Right hindlimb (tissue), 1 donor: ENCODE measurements around the gene SNX27.
"Not testable (repeated sequence)": the region's sequence is repeated elsewhere in the genome, so short reads cannot be mapped to it uniquely, and the experiment has no call there.

Source experiments
- DNase-seq: peaks from one replicate; pipeline ENCODE4 v3.0.0-alpha.2; 2018

The SNX27 gene

DNA sequence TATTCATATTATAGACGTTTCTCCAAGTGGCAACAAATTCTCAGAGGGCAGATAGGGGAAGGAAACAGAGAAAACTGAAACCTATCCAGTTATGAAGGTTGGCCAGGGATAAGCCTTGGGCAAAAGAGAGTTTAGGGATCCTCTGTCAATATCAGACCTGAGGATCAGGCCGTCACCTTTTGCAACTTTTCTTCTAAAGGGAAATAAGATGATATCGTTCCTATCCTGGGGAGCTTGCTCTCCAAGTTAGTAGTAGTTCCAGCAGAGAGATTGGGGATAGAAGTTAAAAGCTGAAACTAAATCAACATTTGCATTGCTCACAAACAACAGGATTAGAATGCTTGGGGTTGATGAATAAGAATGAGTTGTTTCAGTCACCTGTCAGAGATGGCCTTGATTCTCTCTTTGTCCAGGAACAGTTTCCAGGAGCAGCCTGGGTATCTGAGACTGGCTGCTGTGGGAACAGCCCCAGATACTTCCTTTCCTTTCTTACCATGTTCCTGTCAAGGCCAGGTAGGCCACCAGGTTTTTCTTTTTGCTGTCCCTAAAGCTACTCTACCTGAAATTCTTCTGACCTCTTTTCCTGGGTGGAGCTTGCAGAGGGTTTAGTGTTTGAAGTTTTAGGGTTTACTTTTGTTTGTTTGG lies 112.0 kb downstream of the SNX27 start:
- no peak for DNase-seq

GRCh38 chr1:151728151-151729054 lies 116.6 kb downstream of the SNX27 start:
- peak; percentile 42 for DNase-seq

DNA sequence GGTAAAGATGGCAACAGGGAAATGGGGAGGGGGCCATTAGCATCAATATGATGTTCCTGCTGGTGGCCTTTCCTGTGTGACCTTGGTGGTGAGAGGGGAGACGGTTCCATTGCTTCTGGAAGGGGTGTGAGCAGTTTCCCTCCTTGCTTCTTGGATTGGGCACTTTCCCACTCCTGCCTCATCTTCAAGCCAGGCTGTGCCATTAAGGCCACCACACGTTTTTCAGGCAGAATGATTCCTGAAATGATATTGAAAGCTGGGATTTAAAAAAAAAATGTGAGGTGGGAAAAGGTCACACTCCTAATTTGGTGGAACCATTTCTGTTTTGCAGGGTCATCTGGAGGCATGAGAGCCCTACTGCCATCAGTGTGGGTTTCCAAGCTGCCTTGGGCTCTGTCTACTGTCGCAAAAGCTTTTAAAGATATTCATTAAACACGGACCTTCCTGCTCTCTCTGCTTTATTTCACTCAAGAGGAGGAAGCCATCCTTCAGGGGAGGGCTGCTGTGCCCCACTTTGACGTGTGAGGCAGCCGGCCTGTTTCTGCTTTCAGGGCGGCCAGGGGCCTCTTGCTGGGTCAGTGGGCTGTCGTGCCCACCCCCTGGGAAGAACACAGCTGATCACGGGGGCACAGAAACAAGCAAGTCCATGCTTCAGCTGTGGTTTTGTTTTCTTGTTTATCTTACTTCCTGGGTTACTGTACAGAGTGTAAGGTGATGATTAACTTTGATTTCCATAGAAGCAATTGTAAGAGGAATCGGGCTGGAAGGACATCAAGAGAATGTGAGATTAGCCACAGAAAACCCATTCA lies 117.5 kb downstream of the SNX27 start:
- DNase-seq, result no peak

DNA sequence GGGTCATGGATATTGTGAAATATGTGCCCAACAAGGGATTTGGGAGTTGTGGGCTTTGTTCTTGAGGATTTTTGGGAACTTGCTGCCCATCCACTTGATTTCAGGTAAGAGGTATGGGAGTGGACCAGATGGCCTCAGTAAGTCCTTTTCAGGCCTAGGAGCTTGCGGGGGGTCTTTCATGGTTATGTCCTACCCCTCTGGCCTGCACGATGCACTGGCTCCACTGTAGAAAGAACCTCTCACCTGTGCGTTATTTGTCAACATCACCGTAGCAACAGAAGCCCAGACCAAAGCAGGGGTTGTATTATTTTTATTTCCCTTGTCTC lies 118.1 kb downstream of the SNX27 start:
- no peak for DNase-seq

DNA sequence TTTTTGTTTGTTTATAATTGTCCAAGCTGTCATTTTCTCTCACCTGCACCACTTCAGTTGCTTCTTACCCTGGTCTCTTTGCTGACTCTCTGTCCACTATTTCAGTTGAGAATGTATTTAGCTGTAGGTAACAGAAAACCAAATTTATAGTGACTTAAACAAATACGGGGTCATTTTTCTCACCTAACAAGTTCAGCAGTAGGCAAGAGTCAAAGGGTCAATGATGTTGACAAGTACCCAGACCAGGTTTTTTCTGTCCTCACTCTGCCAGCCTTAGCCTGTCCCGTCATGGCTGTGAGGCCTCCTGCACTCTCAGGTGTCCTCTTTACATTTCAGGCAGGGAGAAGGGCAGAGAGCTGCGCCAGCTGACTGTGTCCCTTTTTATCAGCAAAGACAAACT lies 121.3 kb downstream of the SNX27 start:
- no peak for DNase-seq

DNA sequence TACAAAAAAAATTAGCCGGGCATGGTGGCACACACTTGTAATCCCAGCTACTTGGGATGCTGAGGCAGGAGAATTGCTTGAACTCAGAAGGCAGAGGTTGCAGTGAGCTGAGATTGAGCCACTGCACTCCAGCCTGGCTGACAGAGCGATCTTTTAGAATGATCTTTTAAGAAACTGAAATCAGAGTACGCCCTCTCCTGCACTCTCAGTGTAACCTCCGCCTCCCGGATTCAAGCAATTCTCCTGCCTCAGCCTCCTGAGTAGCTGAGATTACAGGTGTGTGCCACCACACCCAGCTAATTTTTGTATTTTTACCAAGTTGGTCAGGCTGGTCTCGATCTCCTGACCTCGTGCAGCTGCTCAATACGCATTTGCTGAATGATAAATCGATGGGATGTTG lies 122.1 kb downstream of the SNX27 start:
- DNase-seq, result not testable (repeated sequence)

- no peak for DNase-seq
These were observed 125.2 kb downstream of the SNX27 start for GRCh38 chr1:151737026-151737425.

DNA sequence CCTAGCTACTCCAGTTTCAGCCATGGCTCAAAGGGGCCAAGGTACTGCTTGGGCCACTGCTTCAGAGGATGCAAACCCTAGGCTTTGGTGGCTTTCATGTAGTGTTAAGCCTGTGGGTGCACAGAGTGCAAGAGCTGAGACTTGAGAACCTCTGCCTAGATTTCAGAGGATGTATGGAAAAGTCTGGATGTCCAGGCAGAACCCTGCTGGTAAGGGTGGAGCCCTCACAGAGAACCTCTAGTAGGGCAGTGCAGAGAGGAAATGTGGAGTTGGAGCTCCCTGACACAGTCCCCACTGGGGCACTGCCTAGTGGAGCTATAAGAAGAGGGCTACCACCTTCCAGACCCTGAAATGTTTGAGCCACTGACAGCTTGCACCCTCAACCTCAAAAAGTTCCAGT lies 125.6 kb downstream of the SNX27 start:
- no peak for DNase-seq

DNA sequence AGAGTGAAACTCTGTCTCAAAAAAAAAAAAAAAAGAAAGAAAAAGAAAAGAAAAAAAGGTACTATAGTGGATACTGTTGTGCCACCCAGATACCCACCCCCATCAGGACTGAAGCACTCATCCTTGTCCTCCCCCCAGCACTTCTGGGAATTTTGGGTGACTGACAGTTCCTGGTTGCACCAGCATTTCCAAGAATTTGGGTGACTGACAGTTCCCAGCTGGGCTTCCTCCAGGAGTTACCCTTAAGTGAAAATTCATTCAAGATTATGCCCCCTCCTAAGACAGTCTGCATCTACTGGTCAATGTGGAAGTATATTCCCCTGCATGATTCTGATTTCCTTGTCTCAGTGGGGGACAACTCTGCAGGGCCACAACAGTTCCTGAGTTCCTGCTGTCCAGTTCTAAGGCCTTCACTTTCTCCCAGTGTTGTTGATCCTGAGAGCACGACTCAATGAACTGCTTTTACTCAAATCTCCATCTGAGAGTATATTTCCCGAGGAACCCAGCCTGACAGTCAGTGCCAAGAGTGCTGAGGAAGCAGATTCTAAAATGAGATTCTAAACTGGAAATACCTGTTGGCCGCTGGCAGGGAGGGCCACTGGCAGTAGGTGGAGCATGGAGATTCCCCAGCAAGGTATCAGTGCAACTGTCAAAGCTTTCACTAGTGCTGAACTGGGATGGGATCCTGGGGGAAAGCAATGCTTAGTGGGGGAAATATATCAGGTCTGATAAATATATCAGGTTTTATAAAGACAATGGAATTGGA lies 127.9 kb downstream of the SNX27 start:
- DNase-seq, result no peak

DNA sequence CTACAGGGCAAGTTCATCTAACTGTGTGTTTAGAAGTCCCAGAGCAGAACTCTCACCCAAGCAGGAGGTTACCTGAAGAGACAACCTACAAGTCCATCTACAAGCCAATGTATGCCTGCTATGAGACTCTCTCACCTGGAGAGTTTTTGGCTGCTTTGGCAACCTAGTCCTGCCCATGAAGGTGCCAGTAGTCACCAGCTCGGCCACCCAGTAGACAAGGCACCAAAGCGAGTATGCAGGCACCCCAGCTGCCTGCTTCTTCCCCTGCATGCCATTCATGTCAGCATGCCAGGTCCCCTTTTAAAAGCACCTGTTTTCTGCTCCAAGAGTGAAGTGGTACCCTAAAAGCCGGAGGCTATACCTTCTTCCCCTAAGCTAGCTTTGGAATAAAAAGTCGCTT lies 129.7 kb downstream of the SNX27 start:
- no peak for DNase-seq
